B cell (primary cell): ENCODE data around the gene SRPX2. TPM values are rescaled to one million over a fixed set of nuclear protein-coding genes. Genes with fewer than 3 reads are reported as not detected.

Experiments
- ATAC-seq: fragments of 200-7000 bp; cut with Tn5 transposase; one replicate; pipeline ENCODE4 v1.10.0; 2021; ENCODE audit warnings: low read depth, mild to moderate bottlenecking, moderate number of reproducible peaks, moderate library complexity
- CTCF ChIA-PET: fragments of 350-600 bp; sonication (Branson Sonifier 250); formaldehyde crosslinking; loops from one replicate; lab custom pipeline; 2021; ENCODE audit warnings: antibody characterized with exemption, inconsistent platforms; lab: Charles Lee
- POLR2A ChIA-PET: fragments of 350-600 bp; sonication (Branson Sonifier 250); formaldehyde crosslinking; loops from one replicate; lab custom pipeline; 2021; ENCODE audit warnings: antibody characterized with exemption; lab: Charles Lee
- DNase-seq: peaks from one replicate; pipeline ENCODE4 v3.0.0; 2013
- H2AFZ ChIP-seq: 2 replicates; pipeline ENCODE4 v1.6.1; 2012; ENCODE audit warnings: mild to moderate bottlenecking, low read depth, low read length; ENCODE audit not compliant: insufficient read depth, poor library complexity, severe bottlenecking
- H3K27ac ChIP-seq, 2 donors: 1 replicate in 1 of 2; 2 replicates in 1 of 2; pipeline ENCODE4 v1.5.1; 2012 to 2013; ENCODE audit warnings: low read length in 2 of 2, mild to moderate bottlenecking in 2 of 2, moderate library complexity in 1 of 2
- H3K27me3 ChIP-seq, 4 experiments: fragments of 200-600 bp in 1 of 4; sonication (generic) in 1 of 4; replicated peaks in 1 of 4; 1 replicate in 2 of 4; 2 replicates in 2 of 4; pipeline versions ENCODE4 v1.6.1 to v1.7.0; 2013 to 2016; ENCODE audit warnings: low read length in 3 of 4, mild to moderate bottlenecking in 2 of 4, mixed read lengths in 1 of 4, moderate library complexity in 1 of 4; ENCODE audit not compliant: insufficient read depth in 4 of 4, control insufficient read depth in 3 of 4; ENCODE audit errors: control extremely low read depth in 1 of 4
- H3K36me3 ChIP-seq, 2 experiments: replicated peaks in 1 of 2; 1 replicate in 1 of 2; 2 replicates in 1 of 2; pipeline versions ENCODE4 v1.6.1 to v1.7.1; 2013; ENCODE audit warnings: low read length in 1 of 2; ENCODE audit not compliant: insufficient read depth in 2 of 2, control insufficient read depth in 1 of 2; ENCODE audit errors: control extremely low read depth in 1 of 2, extremely low read depth in 1 of 2
- H3K4me1 ChIP-seq, 2 donors: fragments of 200-600 bp in 1 of 2; sonication (generic) in 1 of 2; 1 replicate in 1 of 2; 2 replicates in 1 of 2; pipeline versions ENCODE4 v1.5.1 to v1.6.1; 2013 to 2017; ENCODE audit warnings: low read length in 2 of 2; ENCODE audit not compliant: control insufficient read depth in 2 of 2, insufficient read depth in 2 of 2
- H3K4me2 ChIP-seq: replicated peaks from 2 replicates; pipeline ENCODE3; 2012; ENCODE audit warnings: mild to moderate bottlenecking, low read depth, low read length; ENCODE audit not compliant: poor library complexity, severe bottlenecking
- H3K4me3 ChIP-seq, 5 experiments: fragments of 200-600 bp in 1 of 5; sonication (generic) in 1 of 5; 1 replicate in 3 of 5; 2 replicates in 2 of 5; pipeline versions ENCODE4 v1.5.1 to v1.7.0; 2011 to 2016; ENCODE audit warnings: low read length in 4 of 5, mild to moderate bottlenecking in 4 of 5, low read depth in 2 of 5, control low read depth in 1 of 5, moderate library complexity in 1 of 5; ENCODE audit not compliant: insufficient read depth in 1 of 5; ENCODE audit errors: control extremely low read depth in 1 of 5, extremely low read depth in 1 of 5
- H3K79me2 ChIP-seq: fragments of 200-600 bp; sonication (generic); one replicate; pipeline ENCODE4 v1.6.0; 2016; ENCODE audit warnings: low read length; ENCODE audit not compliant: control insufficient read depth, insufficient read depth
- H3K9ac ChIP-seq: fragments of 200-600 bp; sonication (generic); 2 replicates; pipeline ENCODE4 v1.6.1; 2017; ENCODE audit warnings: mild to moderate bottlenecking, low read length, moderate library complexity
- H3K9me3 ChIP-seq, 3 donors: one replicate each; pipeline versions ENCODE4 v1.6.1 to v1.7.1; 2013; ENCODE audit warnings: low read length in 2 of 3; ENCODE audit not compliant: control insufficient read depth in 2 of 3, insufficient read depth in 1 of 3; ENCODE audit errors: control extremely low read depth in 1 of 3
- H4K20me1 ChIP-seq: 2 replicates; pipeline ENCODE4 v1.6.0; 2012; ENCODE audit warnings: mild to moderate bottlenecking, low read length; ENCODE audit not compliant: insufficient read depth, control insufficient read depth, poor library complexity, severe bottlenecking
- H3K27ac Mint-ChIP-seq: one replicate; pipeline ENCODE4 v1.8.0; 2021; ENCODE audit warnings: mixed read lengths
- H3K27me3 Mint-ChIP-seq: one replicate; pipeline ENCODE4 v1.8.0; 2021; ENCODE audit warnings: mixed read lengths
- H3K4me1 Mint-ChIP-seq: one replicate; pipeline ENCODE4 v1.8.0; 2021; ENCODE audit warnings: mixed read lengths
- H3K4me3 Mint-ChIP-seq: one replicate; pipeline ENCODE4 v1.8.0; 2021; ENCODE audit warnings: mixed read lengths
- H3K9me3 Mint-ChIP-seq: one replicate; pipeline ENCODE4 v1.8.0; 2022; ENCODE audit warnings: mixed read lengths; ENCODE audit not compliant: insufficient read depth
- EZH2 ChIP-seq: IDR thresholded peaks from 2 replicates; pipeline ENCODE4 v1.6.1; 2012; ENCODE audit warnings: borderline replicate concordance, low read depth, mild to moderate bottlenecking, moderate library complexity, low read length; ENCODE audit not compliant: insufficient read depth, poor library complexity, severe bottlenecking
- WGBS: methylation state at CpG from one replicate; pipeline ENCODE4 v1.1.5; 2013; ENCODE audit warnings: missing lambda C conversion rate; ENCODE audit not compliant: insufficient coverage; 5-methylcytosine and 5-hydroxymethylcytosine counted together
- intact Hi-C: fragments of 100-400 bp; cut with micrococcal nuclease; formaldehyde crosslinking; loops from one replicate; pipeline ENCODE4 v1.10.0; 2022
- polyA plus RNA-seq: library from polyadenylated mRNA; depleted of rRNA; stranded (reverse); fragments of >200 nt; gene quantifications from 2 replicates; pipeline ENCODE4 v1.2.3, GENCODE V29; 2012
- total RNA-seq, 2 donors: library from RNA; stranded (reverse); fragments of 120-200 nt in 1 of 2; gene quantifications; 1 replicate in 1 of 2; 2 replicates in 1 of 2; pipeline versions ENCODE4 v1.2.3 to v1.2.4, GENCODE V29; 2013 to 2022
- TF ChIP-seq, protein P1 (sequence below): fragments of 200-600 bp; IDR thresholded peaks from one replicate; pipeline ENCODE4 v1.8.0; 2022; ENCODE audit warnings: antibody characterized with exemption, mild to moderate bottlenecking

Gene SRPX2
- total and polyA plus RNA-seq, 2 donors (not counting 1 experiment from before 2014, with no cell fraction given), result not detected

DNA sequence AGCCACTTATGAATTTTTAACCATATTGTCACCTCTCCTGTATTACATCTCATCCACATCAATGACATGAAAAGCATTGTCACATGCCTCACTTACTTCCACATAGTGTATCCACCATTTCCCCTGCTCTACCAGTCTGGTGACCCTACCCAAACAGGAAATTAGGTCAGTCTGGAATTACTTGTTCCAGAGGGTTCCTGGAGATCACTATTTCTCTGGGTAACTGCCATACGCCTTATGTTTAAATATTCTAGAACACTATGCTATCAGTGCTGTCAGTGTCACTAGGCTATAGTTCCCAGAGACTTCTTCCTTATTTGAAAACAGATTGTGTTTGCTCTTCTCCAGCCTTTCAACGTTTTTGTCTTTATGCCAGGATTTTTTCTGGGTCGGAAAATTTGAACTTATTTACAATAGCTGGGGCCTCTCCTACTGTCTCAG, 15.0 kb downstream of the SRPX2 start:
- no peak overlapping the region for H2AFZ ChIP-seq
- Mint-ChIP-seq H3K9me3 (no peaks in the 10 kb centered on the region), H3K4me1 (peaks cover 7% of the 10 kb centered on the region), H3K4me3 (no peak overlapping the region), H3K27me3 (peaks cover 23% of the 10 kb centered on the region), H3K27ac (no peak overlapping the region)
- no peaks in the 10 kb centered on the region for H3K4me1 ChIP-seq
- no peak overlapping the region for H3K9ac ChIP-seq
- ChIA-PET POLR2A (no interaction called here), CTCF (no interaction called here)
- DNase-seq, result no peak
- H3K79me2 ChIP-seq, result no peaks in the 10 kb centered on the region
- 40% methylated on average over 1 of the region's 3 CpGs for whole genome bisulfite sequencing
- H3K36me3 ChIP-seq, result no peaks in the 10 kb centered on the region
- no peak overlapping the region for H3K27ac ChIP-seq
- no peak for ATAC-seq
- no peaks in the 10 kb centered on the region for H4K20me1 ChIP-seq
- intact Hi-C loops, result no loop called here
- no peaks in the 10 kb centered on the region for H3K9me3 ChIP-seq
- H3K4me3 ChIP-seq, result no peak overlapping the region
- TF ChIP-seq EZH2, result no peak
- TF ChIP-seq, protein P1, sequence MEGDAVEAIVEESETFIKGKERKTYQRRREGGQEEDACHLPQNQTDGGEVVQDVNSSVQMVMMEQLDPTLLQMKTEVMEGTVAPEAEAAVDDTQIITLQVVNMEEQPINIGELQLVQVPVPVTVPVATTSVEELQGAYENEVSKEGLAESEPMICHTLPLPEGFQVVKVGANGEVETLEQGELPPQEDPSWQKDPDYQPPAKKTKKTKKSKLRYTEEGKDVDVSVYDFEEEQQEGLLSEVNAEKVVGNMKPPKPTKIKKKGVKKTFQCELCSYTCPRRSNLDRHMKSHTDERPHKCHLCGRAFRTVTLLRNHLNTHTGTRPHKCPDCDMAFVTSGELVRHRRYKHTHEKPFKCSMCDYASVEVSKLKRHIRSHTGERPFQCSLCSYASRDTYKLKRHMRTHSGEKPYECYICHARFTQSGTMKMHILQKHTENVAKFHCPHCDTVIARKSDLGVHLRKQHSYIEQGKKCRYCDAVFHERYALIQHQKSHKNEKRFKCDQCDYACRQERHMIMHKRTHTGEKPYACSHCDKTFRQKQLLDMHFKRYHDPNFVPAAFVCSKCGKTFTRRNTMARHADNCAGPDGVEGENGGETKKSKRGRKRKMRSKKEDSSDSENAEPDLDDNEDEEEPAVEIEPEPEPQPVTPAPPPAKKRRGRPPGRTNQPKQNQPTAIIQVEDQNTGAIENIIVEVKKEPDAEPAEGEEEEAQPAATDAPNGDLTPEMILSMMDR, result no peak
- no peaks in the 10 kb centered on the region for H3K27me3 ChIP-seq
- H3K4me2 ChIP-seq, result no peak overlapping the region

DNA sequence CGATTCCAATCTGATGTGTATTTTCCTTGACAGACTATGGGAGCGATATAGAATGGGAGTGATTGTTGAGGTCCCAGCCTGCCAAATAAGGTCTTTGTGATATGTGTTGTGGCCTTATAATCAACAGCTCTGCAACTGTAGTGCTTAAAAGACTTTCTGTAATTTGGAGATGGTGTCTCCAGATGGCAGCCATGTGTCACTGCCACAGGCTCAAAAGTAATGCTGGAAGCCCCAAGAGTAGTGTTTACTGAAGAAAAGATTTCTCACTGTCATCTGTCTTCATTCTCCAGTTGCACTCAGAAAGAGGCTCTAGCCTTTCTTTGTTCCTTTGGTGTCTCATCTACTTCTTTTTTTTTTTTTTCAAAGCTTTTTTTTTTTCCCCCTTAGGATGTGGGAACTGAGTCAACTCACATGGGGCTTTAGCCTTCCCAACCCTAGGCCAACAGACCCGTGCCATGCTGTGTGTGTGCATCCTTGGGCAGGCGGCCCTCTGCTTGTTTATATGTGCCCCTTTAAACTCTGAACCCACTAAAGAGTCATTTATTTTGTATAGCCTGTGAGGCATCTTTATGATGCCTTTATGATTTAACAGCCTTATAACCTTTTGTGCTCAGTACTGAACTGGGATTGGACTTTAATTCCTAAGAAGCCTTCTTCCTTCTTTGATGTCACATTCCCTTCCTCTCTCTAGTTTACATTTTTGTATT, 15.6 kb downstream of the SRPX2 start:
- Histone ChIP-seq H3K36me3 (no peaks in the 10 kb centered on the region), H3K27me3 (no peaks in the 10 kb centered on the region), H3K4me3 (no peak overlapping the region), H3K27ac (no peak overlapping the region), H3K79me2 (no peaks in the 10 kb centered on the region), H3K4me2 (no peak overlapping the region), H2AFZ (no peak overlapping the region), H3K9ac (no peak overlapping the region), H3K4me1 (no peaks in the 10 kb centered on the region), H3K9me3 (no peaks in the 10 kb centered on the region), H4K20me1 (no peaks in the 10 kb centered on the region)
- POLR2A ChIA-PET, result no interaction called here
- no CpG with 5 or more reads among the region's 4 CpGs for WGBS
- Mint-ChIP-seq H3K4me3 (no peak overlapping the region), H3K27me3 (peaks cover 23% of the 10 kb centered on the region), H3K27ac (no peak overlapping the region), H3K4me1 (peaks cover 7% of the 10 kb centered on the region), H3K9me3 (no peaks in the 10 kb centered on the region)
- CTCF ChIA-PET, result no interaction called here
- ATAC-seq (no peak), DNase-seq (no peak)
- TF ChIP-seq, protein P1, result no peak
- no peak for TF ChIP-seq EZH2
- intact Hi-C loops, result no loop called here
